ENCODE measurements around the gene PKNOX2.

The PKNOX2 gene

GRCh38 chr11:125418396-125418795, 253.8 kb downstream of the PKNOX2 start:
- ATAC-seq (ENCODE audit: insufficient read depth, low read depth) (no peak), DNase-seq (no peak)
- Histone ChIP-seq H3K9me3 (ENCODE audit: insufficient read depth, low read length, severe bottlenecking) (no peaks in the 10 kb centered on the region), H3K27ac (ENCODE audit: low read length) (no peak overlapping the region), H3K4me3 (ENCODE audit: low read depth in 1 of 2, low read length in 2 of 2) (no peak overlapping the region), H3K27me3 (ENCODE audit: insufficient read depth, low read length, poor library complexity) (peaks cover 4% of the 10 kb centered on the region), H4K20me1 (ENCODE audit: insufficient read depth, low read length) (0 out of 2 replicates have a peak, but pooled peaks cover 5% of the 10 kb centered on the region), H3K79me2 (ENCODE audit: insufficient read depth, low read length) (no peaks in the 10 kb centered on the region), H2AFZ (ENCODE audit: low read depth, low read length) (no peak overlapping the region), H3K4me1 (ENCODE audit: insufficient read depth, low read length) (no peaks in the 10 kb centered on the region), H3K9ac (ENCODE audit: low read depth, low read length) (no peak overlapping the region), H3K4me2 (ENCODE audit: insufficient read depth, low read length) (no peak overlapping the region), H3K36me3 (ENCODE audit: insufficient read depth, low read length) (no peaks in the 10 kb centered on the region)
- TF ChIP-seq EZH2 (IDR thresholded peaks at IDR 0.05; ENCODE audit: borderline replicate concordance, low read depth, low read length, severe bottlenecking) (no peak), CTCF (IDR thresholded peaks at IDR 0.05; ENCODE audit: borderline replicate concordance, extremely low read depth, low read length, poor library complexity, severe bottlenecking) (no peak)

- ATAC-seq (ENCODE audit: insufficient read depth, low read depth) (no peak), DNase-seq (no peak)
- no peak for TF ChIP-seq CTCF (IDR thresholded peaks at IDR 0.05; ENCODE audit: borderline replicate concordance, extremely low read depth, low read length, poor library complexity, severe bottlenecking)
- TF ChIP-seq EZH2 (IDR thresholded peaks at IDR 0.05; ENCODE audit: borderline replicate concordance, low read depth, low read length, severe bottlenecking) = no peak
- Histone ChIP-seq H3K36me3 (ENCODE audit: insufficient read depth, low read length) (no peaks in the 10 kb centered on the region), H3K27me3 (ENCODE audit: insufficient read depth, low read length, poor library complexity) (peaks cover 14% of the 10 kb centered on the region), H3K79me2 (ENCODE audit: insufficient read depth, low read length) (no peaks in the 10 kb centered on the region), H4K20me1 (ENCODE audit: insufficient read depth, low read length) (0 out of 2 replicates have a peak, but pooled peaks cover under 1% of the 10 kb centered on the region), H3K4me2 (ENCODE audit: insufficient read depth, low read length) (no peak overlapping the region), H3K4me1 (ENCODE audit: insufficient read depth, low read length) (no peaks in the 10 kb centered on the region), H3K27ac (ENCODE audit: low read length) (no peak overlapping the region), H3K9ac (ENCODE audit: low read depth, low read length) (no peak overlapping the region), H2AFZ (ENCODE audit: low read depth, low read length) (no peak overlapping the region), H3K9me3 (ENCODE audit: insufficient read depth, low read length, severe bottlenecking) (no peaks in the 10 kb centered on the region), H3K4me3 (ENCODE audit: low read depth in 1 of 2, low read length in 2 of 2) (no peak overlapping the region)
These were observed 258.1 kb downstream of the PKNOX2 start for GRCh38 chr11:125422681-125423080.

GRCh38 chr11:125423247-125423849, 258.8 kb downstream of the PKNOX2 start:
- DNase-seq = no peak
- no peak overlapping the region for H3K4me2 ChIP-seq (ENCODE audit: insufficient read depth, low read length)
- ATAC-seq (ENCODE audit: insufficient read depth, low read depth) = no peak
- H3K4me3 ChIP-seq (ENCODE audit: low read depth in 1 of 2, low read length in 2 of 2) = no peak overlapping the region
- H3K4me1 ChIP-seq (ENCODE audit: insufficient read depth, low read length) = no peaks in the 10 kb centered on the region
- no peaks in the 10 kb centered on the region for H3K36me3 ChIP-seq (ENCODE audit: insufficient read depth, low read length)
- H2AFZ ChIP-seq (ENCODE audit: low read depth, low read length) = no peak overlapping the region
- TF ChIP-seq EZH2 (IDR thresholded peaks at IDR 0.05; ENCODE audit: borderline replicate concordance, low read depth, low read length, severe bottlenecking) (no peak), CTCF (IDR thresholded peaks at IDR 0.05; ENCODE audit: borderline replicate concordance, extremely low read depth, low read length, poor library complexity, severe bottlenecking) (peak; percentile 54)
- H3K9me3 ChIP-seq (ENCODE audit: insufficient read depth, low read length, severe bottlenecking) = no peaks in the 10 kb centered on the region
- H3K27ac ChIP-seq (ENCODE audit: low read length) = no peak overlapping the region
- H4K20me1 ChIP-seq (ENCODE audit: insufficient read depth, low read length) = no peaks in the 10 kb centered on the region
- no peak overlapping the region for H3K9ac ChIP-seq (ENCODE audit: low read depth, low read length)
- H3K27me3 ChIP-seq (ENCODE audit: insufficient read depth, low read length, poor library complexity) = peaks cover 16% of the 10 kb centered on the region
- H3K79me2 ChIP-seq (ENCODE audit: insufficient read depth, low read length) = no peaks in the 10 kb centered on the region
